Measurements from ENCODE around the gene PPM1G. TPM values are rescaled to one million over a fixed set of nuclear protein-coding genes. Genes with fewer than 3 reads are reported as not detected.

The PPM1G gene
- total RNA-seq, 1 experiment from 2014 or later, result 147 TPM

DNA sequence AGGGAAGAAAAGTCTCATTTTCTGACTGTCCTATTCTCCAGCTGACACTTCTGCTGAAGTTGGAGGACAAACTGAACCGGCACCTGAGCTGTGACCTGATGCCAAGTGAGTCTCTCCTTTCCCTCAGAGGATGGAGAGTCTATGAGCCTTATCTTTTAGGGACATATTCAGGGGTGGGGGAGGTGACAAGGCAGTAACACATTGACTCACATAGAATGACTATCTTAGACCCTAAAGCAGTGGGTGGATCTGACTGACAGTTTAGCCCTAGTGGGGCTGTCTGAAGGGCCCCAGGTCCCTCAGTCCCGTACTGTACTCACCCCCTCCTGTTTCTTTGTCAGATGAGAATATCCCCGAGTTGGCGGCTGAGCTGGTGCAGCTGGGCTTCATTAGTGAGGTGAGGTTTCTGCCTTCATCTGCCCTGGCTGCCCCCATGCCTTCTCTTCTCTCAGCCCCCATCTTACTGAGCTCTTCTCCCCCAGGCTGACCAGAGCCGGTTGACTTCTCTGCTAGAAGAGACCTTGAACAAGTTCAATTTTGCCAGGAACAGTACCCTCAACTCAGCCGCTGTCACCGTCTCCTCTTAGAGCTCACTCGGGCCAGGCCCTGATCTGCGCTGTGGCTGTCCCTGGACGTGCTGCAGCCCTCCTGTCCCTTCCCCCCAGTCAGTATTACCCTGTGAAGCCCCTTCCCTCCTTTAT, 32.0 kb upstream of the PPM1G start:
- ChIA-PET CTCF (no interaction called here), POLR2A (ENCODE audit: low non-redundant PET) (no interaction called here)
- intact Hi-C loops (cut with micrococcal nuclease; ENCODE audit: unreplicated experiment), result no loop called here
- Histone ChIP-seq H3K36me3 (ENCODE audit: insufficient read depth, low read length, poor library complexity, severe bottlenecking) (peaks cover 48% of the 10 kb centered on the region), H3K27ac (ENCODE audit: low read depth, low read length, poor library complexity, severe bottlenecking) (no peak overlapping the region), H3K9me3 (ENCODE audit: low read depth, low read length, poor library complexity, severe bottlenecking) (no peaks in the 10 kb centered on the region), H3K27me3 (replicated peaks; ENCODE audit: insufficient read depth, low read depth, low read length, poor library complexity) (no peaks in the 10 kb centered on the region), H3K4me1 (ENCODE audit: insufficient read depth, low read length, poor library complexity, severe bottlenecking) (no peaks in the 10 kb centered on the region), H3K4me3 (ENCODE audit: low read depth, low read length, poor library complexity, severe bottlenecking) (no peak overlapping the region)
- BruUV-seq (replicated peaks), result no TSS peak
- TF ChIP-seq, protein P1, sequence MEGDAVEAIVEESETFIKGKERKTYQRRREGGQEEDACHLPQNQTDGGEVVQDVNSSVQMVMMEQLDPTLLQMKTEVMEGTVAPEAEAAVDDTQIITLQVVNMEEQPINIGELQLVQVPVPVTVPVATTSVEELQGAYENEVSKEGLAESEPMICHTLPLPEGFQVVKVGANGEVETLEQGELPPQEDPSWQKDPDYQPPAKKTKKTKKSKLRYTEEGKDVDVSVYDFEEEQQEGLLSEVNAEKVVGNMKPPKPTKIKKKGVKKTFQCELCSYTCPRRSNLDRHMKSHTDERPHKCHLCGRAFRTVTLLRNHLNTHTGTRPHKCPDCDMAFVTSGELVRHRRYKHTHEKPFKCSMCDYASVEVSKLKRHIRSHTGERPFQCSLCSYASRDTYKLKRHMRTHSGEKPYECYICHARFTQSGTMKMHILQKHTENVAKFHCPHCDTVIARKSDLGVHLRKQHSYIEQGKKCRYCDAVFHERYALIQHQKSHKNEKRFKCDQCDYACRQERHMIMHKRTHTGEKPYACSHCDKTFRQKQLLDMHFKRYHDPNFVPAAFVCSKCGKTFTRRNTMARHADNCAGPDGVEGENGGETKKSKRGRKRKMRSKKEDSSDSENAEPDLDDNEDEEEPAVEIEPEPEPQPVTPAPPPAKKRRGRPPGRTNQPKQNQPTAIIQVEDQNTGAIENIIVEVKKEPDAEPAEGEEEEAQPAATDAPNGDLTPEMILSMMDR (conservative IDR thresholded peaks at IDR 0.05; ENCODE audit: low read depth, low read length), result no peak
- no peak for DNase-seq (ENCODE audit: low spot score)

DNA sequence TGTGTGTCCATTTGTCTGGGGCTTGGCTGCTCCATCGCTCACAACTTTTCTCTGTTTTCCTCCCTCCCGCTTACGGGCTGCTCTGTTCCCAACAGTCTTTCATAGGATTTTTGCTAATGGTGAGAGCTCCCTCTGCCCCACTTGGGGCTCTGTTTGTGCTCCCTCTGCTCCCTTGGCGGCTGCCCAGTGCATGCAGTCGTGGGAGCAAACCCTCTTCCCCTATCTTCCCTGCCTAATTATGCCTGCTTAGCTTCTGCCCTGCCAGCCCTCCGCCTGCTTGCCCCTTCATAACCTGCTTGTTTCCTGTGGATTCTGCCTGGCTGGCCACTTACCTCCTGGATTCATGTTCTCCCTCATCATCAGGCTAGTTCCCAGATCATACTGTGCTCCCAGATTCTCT, 26.2 kb upstream of the PPM1G start:
- BruUV-seq (replicated peaks), result no TSS peak

DNA sequence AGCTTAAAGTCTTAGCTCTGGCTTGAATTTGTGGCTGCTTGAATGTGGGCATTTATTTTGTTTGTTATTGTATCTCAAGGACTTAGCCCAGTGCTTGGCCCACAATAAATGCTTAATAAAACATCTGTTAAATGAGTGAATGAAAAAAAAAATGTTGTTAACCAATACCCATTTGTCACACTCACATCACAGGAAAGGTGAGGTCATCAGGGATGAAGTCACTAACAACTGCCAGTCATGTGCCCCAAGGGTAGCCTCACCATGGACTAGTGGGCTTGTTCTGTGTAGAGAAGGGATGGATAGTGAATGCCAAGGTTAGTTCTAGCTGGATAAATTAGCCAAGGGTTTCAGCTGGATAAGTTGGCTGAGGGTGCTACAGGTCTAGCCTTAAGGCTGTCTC, 22.0 kb upstream of the PPM1G start:
- CTCF ChIA-PET, result no interaction called here
- H3K27ac ChIP-seq (ENCODE audit: low read depth, low read length, poor library complexity, severe bottlenecking), result no peak overlapping the region
- TF ChIP-seq, protein P1 (conservative IDR thresholded peaks at IDR 0.05; ENCODE audit: low read depth, low read length), result no peak
- no peak for TF ChIP-seq EZH2 (IDR thresholded peaks at IDR 0.05; ENCODE audit: borderline replicate concordance, low read depth, low read length, poor library complexity, severe bottlenecking)
- no peaks in the 10 kb centered on the region for H3K27me3 ChIP-seq (replicated peaks; ENCODE audit: insufficient read depth, low read depth, low read length, poor library complexity)
- peak; percentile 23 for DNase-seq (ENCODE audit: low spot score)
- POLR2A ChIA-PET (ENCODE audit: low non-redundant PET), result no interaction called here
- peaks cover 8% of the 10 kb centered on the region for H3K4me1 ChIP-seq (ENCODE audit: insufficient read depth, low read length, poor library complexity, severe bottlenecking)
- no peak overlapping the region for H3K4me3 ChIP-seq (ENCODE audit: low read depth, low read length, poor library complexity, severe bottlenecking)
- H3K36me3 ChIP-seq (ENCODE audit: insufficient read depth, low read length, poor library complexity, severe bottlenecking), result peaks cover 34% of the 10 kb centered on the region
- no peaks in the 10 kb centered on the region for H3K9me3 ChIP-seq (ENCODE audit: low read depth, low read length, poor library complexity, severe bottlenecking)
- no TSS peak for BruUV-seq (replicated peaks)
- intact Hi-C loops (cut with micrococcal nuclease; ENCODE audit: unreplicated experiment), result no loop called here

More for the DNA sequence above, 26.2 kb upstream of the PPM1G start:
- CTCF ChIA-PET, result no interaction called here
- TF ChIP-seq EZH2 (IDR thresholded peaks at IDR 0.05; ENCODE audit: borderline replicate concordance, low read depth, low read length, poor library complexity, severe bottlenecking), result no peak
- TF ChIP-seq, protein P1 (conservative IDR thresholded peaks at IDR 0.05; ENCODE audit: low read depth, low read length), result no peak
- Histone ChIP-seq H3K4me3 (ENCODE audit: low read depth, low read length, poor library complexity, severe bottlenecking) (no peak overlapping the region), H3K9me3 (ENCODE audit: low read depth, low read length, poor library complexity, severe bottlenecking) (no peaks in the 10 kb centered on the region), H3K27ac (ENCODE audit: low read depth, low read length, poor library complexity, severe bottlenecking) (no peak overlapping the region), H3K4me1 (ENCODE audit: insufficient read depth, low read length, poor library complexity, severe bottlenecking) (no peaks in the 10 kb centered on the region), H3K27me3 (replicated peaks; ENCODE audit: insufficient read depth, low read depth, low read length, poor library complexity) (no peaks in the 10 kb centered on the region), H3K36me3 (ENCODE audit: insufficient read depth, low read length, poor library complexity, severe bottlenecking) (peaks cover 66% of the 10 kb centered on the region)
- DNase-seq (ENCODE audit: low spot score), result no peak
- intact Hi-C loops (cut with micrococcal nuclease; ENCODE audit: unreplicated experiment), result no loop called here
- POLR2A ChIA-PET (ENCODE audit: low non-redundant PET), result no interaction called here

All from A673 (cell line).